Vagina (tissue), 2 donors: ENCODE measurements around the gene TPSD1. TPM values are rescaled to one million over a fixed set of nuclear protein-coding genes. Genes with fewer than 3 reads are reported as not detected.
"Not testable (repeated sequence)": the region's sequence is repeated elsewhere in the genome, so short reads cannot be mapped to it uniquely, and the experiment has no call there.

Experiments
- DNase-seq, 2 donors: peaks; one replicate each; pipeline ENCODE4 v3.0.0-alpha.2; 2017; ENCODE audit errors: extremely low spot score in 2 of 2
- H3K27ac ChIP-seq: fragments of 200-600 bp; sonication (generic); one replicate; pipeline ENCODE4 v1.5.1; 2019
- H3K27me3 ChIP-seq: fragments of 200-600 bp; sonication (generic); one replicate; pipeline ENCODE4 v1.5.1; 2019
- H3K36me3 ChIP-seq, 2 donors: fragments of 200-600 bp; sonication (generic); one replicate each; pipeline ENCODE4 v1.5.1; 2017 to 2019
- H3K4me1 ChIP-seq: fragments of 200-600 bp; sonication (generic); one replicate; pipeline ENCODE4 v1.5.1; 2019
- H3K4me3 ChIP-seq, 2 donors: fragments of 200-600 bp; sonication (generic); 1 replicate in 1 of 2; 2 replicates in 1 of 2; pipeline ENCODE4 v1.5.1; 2016 to 2019
- H3K9me3 ChIP-seq: fragments of 200-600 bp; sonication (generic); one replicate; pipeline ENCODE4 v1.5.1; 2019
- CTCF ChIP-seq, 3 experiments: fragments of 450-650 bp in 2 of 3; fragments of 200-600 bp in 1 of 3; sonication (generic) in 1 of 3; IDR thresholded peaks; one replicate each; pipeline ENCODE4 v1.5.1; 2017 to 2019; ENCODE audit warnings: antibody characterized with exemption in 3 of 3, mild to moderate bottlenecking in 2 of 3, moderate library complexity in 2 of 3
- POLR2A ChIP-seq, 2 donors: fragments of 450-650 bp; IDR thresholded peaks; one replicate each; pipeline ENCODE4 v1.6.1; 2017; ENCODE audit warnings: antibody characterized with exemption in 2 of 2, mild to moderate bottlenecking in 2 of 2, moderate library complexity in 2 of 2
- POLR2AphosphoS5 ChIP-seq, 2 donors: sonication (generic); formaldehyde crosslinking; IDR thresholded peaks; one replicate each; pipeline ENCODE4 v1.9.0; 2017; ENCODE audit warnings: antibody characterized with exemption in 2 of 2, mild to moderate bottlenecking in 2 of 2, low read depth in 1 of 2; ENCODE audit not compliant: insufficient read depth in 1 of 2
- intact Hi-C: fragments of 100-400 bp; cut with DNase I; formaldehyde crosslinking; loops from one replicate; pipeline ENCODE4 v1.15.1; 2023
- total RNA-seq: library from RNA; depleted of rRNA; stranded (reverse); fragments of >200 nt; gene quantifications from one replicate; pipeline ENCODE4 v1.2.3, GENCODE V29; 2016

The TPSD1 gene
- total RNA-seq, 1 donor from 2014 or later: 7.1 TPM

GRCh38 chr16:1290860-1291575, 35.1 kb downstream of the TPSD1 start:
- H3K27me3 ChIP-seq: peaks cover 8% of the 10 kb centered on the region
- no peak for TF ChIP-seq POLR2AphosphoS5 (IDR thresholded peaks at IDR 0.05; ENCODE audit: insufficient read depth in 1 of 2, low read depth in 1 of 2)
- no peak for TF ChIP-seq CTCF (IDR thresholded peaks at IDR 0.05)
- no peak for TF ChIP-seq POLR2A (IDR thresholded peaks at IDR 0.05)

GRCh38 chr16:1291576-1291974, 35.7 kb downstream of the TPSD1 start:
- Histone ChIP-seq H3K27me3 (peaks cover 8% of the 10 kb centered on the region), H3K4me3 (no peak overlapping the region), H3K27ac (no peak overlapping the region), H3K36me3 (no peaks in the 10 kb centered on the region), H3K9me3 (no peaks in the 10 kb centered on the region), H3K4me1 (no peaks in the 10 kb centered on the region)
- DNase-seq: no peak
- no peak for TF ChIP-seq CTCF (IDR thresholded peaks at IDR 0.05)
- TF ChIP-seq POLR2AphosphoS5 (IDR thresholded peaks at IDR 0.05; ENCODE audit: insufficient read depth in 1 of 2, low read depth in 1 of 2): no peak
- no peak for TF ChIP-seq POLR2A (IDR thresholded peaks at IDR 0.05)
- intact Hi-C loops: no loop called here

More at GRCh38 chr16:1290860-1291575, 35.1 kb downstream of the TPSD1 start:
- no peak overlapping the region for H3K27ac ChIP-seq
- DNase-seq: no peak
- no peak overlapping the region for H3K4me3 ChIP-seq
- intact Hi-C loops: no loop called here
- no peaks in the 10 kb centered on the region for H3K4me1 ChIP-seq
- no peaks in the 10 kb centered on the region for H3K9me3 ChIP-seq
- H3K36me3 ChIP-seq: no peaks in the 10 kb centered on the region

GRCh38 chr16:1292208-1292607, 36.3 kb downstream of the TPSD1 start:
- H3K9me3 ChIP-seq, DNase-seq, H3K27ac ChIP-seq, H3K27me3 ChIP-seq, H3K36me3 ChIP-seq, H3K4me3 ChIP-seq, H3K4me1 ChIP-seq, intact Hi-C loops: not testable (repeated sequence)

- DNase-seq, H3K4me3 ChIP-seq, intact Hi-C loops, H3K36me3 ChIP-seq, H3K27me3 ChIP-seq, H3K4me1 ChIP-seq, H3K9me3 ChIP-seq, H3K27ac ChIP-seq: not testable (repeated sequence)
Observed at GRCh38 chr16:1292808-1293207, 36.9 kb downstream of the TPSD1 start.

- no peak for DNase-seq
- intact Hi-C loops: no loop called here
- Histone ChIP-seq H3K36me3 (no peaks in the 10 kb centered on the region), H3K27ac (no peak overlapping the region), H3K4me1 (no peaks in the 10 kb centered on the region), H3K9me3 (no peaks in the 10 kb centered on the region), H3K27me3 (peaks cover 6% of the 10 kb centered on the region), H3K4me3 (no peak overlapping the region)
- TF ChIP-seq POLR2A (IDR thresholded peaks at IDR 0.05): no peak
- TF ChIP-seq CTCF (IDR thresholded peaks at IDR 0.05): no peak
- TF ChIP-seq POLR2AphosphoS5 (IDR thresholded peaks at IDR 0.05; ENCODE audit: insufficient read depth in 1 of 2, low read depth in 1 of 2): no peak
Observed at GRCh38 chr16:1293921-1294656, 38.2 kb downstream of the TPSD1 start.

GRCh38 chr16:1295465-1295864, 39.6 kb downstream of the TPSD1 start:
- Histone ChIP-seq H3K36me3 (no peaks in the 10 kb centered on the region), H3K4me1 (peaks cover 2% of the 10 kb centered on the region), H3K9me3 (no peaks in the 10 kb centered on the region), H3K27me3 (no peaks in the 10 kb centered on the region), H3K4me3 (no peak overlapping the region), H3K27ac (no peak overlapping the region)
- no peak for TF ChIP-seq CTCF (IDR thresholded peaks at IDR 0.05)
- TF ChIP-seq POLR2A (IDR thresholded peaks at IDR 0.05): no peak
- no peak for TF ChIP-seq POLR2AphosphoS5 (IDR thresholded peaks at IDR 0.05; ENCODE audit: insufficient read depth in 1 of 2, low read depth in 1 of 2)
- intact Hi-C loops: no loop called here
- no peak for DNase-seq

GRCh38 chr16:1296688-1297017, 40.8 kb downstream of the TPSD1 start:
- H3K27me3 ChIP-seq, H3K36me3 ChIP-seq, H3K27ac ChIP-seq, H3K4me3 ChIP-seq, DNase-seq, intact Hi-C loops, H3K9me3 ChIP-seq: not testable (repeated sequence)
- peaks cover 13% of the 10 kb centered on the region for H3K4me1 ChIP-seq
